MG63 (cell line): Measurements from ENCODE around the gene CNTN6. TPM values are rescaled to one million over a fixed set of nuclear protein-coding genes. Genes with fewer than 3 reads are reported as not detected.
"Not testable (repeated sequence)": the region's sequence is repeated elsewhere in the genome, so short reads cannot be mapped to it uniquely, and the experiment has no call there.

ENCODE experiments used
- DNase-seq: peaks from one replicate; pipeline ENCODE4 v3.0.0-alpha.2; 2020
- H3K27me3 ChIP-seq: fragments of 250-450 bp; sonication (Bioruptor Pico); 2 replicates; pipeline ENCODE4 v1.5.1; 2020; ENCODE audit warnings: mild to moderate bottlenecking, moderate library complexity
- H3K36me3 ChIP-seq: fragments of 250-450 bp; sonication (Bioruptor Pico); 2 replicates; pipeline ENCODE4 v1.5.1; 2020; ENCODE audit warnings: mild to moderate bottlenecking, moderate library complexity
- H3K4me3 ChIP-seq: fragments of 250-450 bp; sonication (Bioruptor Pico); 2 replicates; pipeline ENCODE4 v1.5.1; 2020; ENCODE audit warnings: mild to moderate bottlenecking, moderate library complexity
- H3K9me3 ChIP-seq: fragments of 250-450 bp; sonication (Bioruptor Pico); 2 replicates; pipeline ENCODE4 v1.5.1; 2020; ENCODE audit warnings: mild to moderate bottlenecking, moderate library complexity
- total RNA-seq: library from RNA; depleted of rRNA; stranded (reverse); fragments of >200 nt; shearing (Covaris generic); gene quantifications from 2 replicates; pipeline ENCODE4 v1.2.3, GENCODE V29; 2014; ENCODE audit warnings: low replicate concordance

The CNTN6 gene
- total RNA-seq, 1 experiment from 2014 or later = not detected

DNA sequence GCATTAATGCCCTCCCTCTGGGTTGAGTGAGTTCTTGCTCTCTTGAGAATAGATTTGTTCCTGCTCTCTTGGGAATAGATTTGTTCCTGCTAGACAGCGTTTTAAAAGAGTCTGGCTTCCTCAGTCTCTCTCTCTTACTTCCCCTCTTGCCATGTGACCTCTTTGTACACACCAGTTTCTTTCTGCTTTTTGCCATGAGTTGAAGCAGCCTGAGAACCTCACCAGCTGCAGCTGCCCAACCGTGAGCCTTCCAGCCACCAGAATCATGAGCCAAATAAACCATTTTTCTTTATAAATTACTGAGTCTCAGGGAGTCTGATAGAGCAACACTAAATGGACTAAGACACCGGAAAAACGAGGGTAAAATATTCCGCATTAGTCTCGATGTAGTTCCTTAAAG is 253.6 kb downstream of the CNTN6 start:
- no peaks in the 10 kb centered on the region for H3K36me3 ChIP-seq
- no peaks in the 10 kb centered on the region for H3K27me3 ChIP-seq
- H3K9me3 ChIP-seq = no peaks in the 10 kb centered on the region
- no peak for DNase-seq
- H3K4me3 ChIP-seq = no peak overlapping the region

DNA sequence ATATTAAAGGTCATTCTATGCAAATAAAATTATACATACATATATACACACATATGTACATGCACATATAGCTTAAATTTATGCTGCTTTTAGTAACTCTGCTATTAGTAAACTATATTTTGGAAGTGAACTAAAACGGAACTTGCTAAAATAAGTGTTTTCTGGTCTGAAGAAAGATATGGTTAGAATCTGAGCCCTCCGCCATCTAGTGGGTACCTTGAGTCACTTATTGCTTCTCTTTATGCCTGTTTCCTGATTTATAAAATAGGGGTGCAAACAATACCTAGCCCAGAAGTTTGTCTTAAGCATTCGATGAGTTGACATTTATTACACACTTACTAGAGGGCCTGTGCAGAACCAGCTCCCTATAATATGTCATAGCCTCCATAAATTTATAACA is 255.7 kb downstream of the CNTN6 start:
- Histone ChIP-seq H3K9me3 (no peaks in the 10 kb centered on the region), H3K4me3 (no peak overlapping the region), H3K27me3 (no peaks in the 10 kb centered on the region), H3K36me3 (no peaks in the 10 kb centered on the region)
- no peak for DNase-seq

- Histone ChIP-seq H3K36me3 (no peaks in the 10 kb centered on the region), H3K27me3 (no peaks in the 10 kb centered on the region), H3K4me3 (no peak overlapping the region), H3K9me3 (no peaks in the 10 kb centered on the region)
- DNase-seq = no peak
Observed at GRCh38 chr3:1350885-1351284, 258.1 kb downstream of the CNTN6 start.

- no peak for DNase-seq
- no peaks in the 10 kb centered on the region for H3K27me3 ChIP-seq
- H3K36me3 ChIP-seq = no peaks in the 10 kb centered on the region
- no peaks in the 10 kb centered on the region for H3K9me3 ChIP-seq
- H3K4me3 ChIP-seq = no peak overlapping the region
Observed at GRCh38 chr3:1355691-1356090, 262.9 kb downstream of the CNTN6 start.

- H3K9me3 ChIP-seq = no peaks in the 10 kb centered on the region
- no peak for DNase-seq
- H3K36me3 ChIP-seq = no peaks in the 10 kb centered on the region
- H3K4me3 ChIP-seq = no peak overlapping the region
- H3K27me3 ChIP-seq = no peaks in the 10 kb centered on the region
Observed at GRCh38 chr3:1356101-1356500, 263.3 kb downstream of the CNTN6 start.

DNA sequence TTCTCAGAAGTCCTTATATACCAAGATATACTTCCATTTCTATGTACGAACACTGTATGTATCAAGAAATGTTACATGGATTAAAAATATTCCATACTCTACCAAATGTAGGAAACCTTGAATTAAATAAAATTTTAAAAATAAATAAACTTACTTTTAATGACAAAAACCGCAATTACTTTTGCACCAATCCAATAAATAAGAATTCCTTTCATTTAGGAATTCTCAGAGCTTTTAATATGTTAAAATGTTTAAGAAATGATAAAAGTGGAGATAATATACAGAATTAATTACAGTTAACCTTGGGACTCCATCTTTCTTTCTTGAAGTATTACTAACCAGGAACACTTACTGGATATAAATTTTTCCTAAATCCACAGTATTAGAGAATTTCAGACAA is 272.7 kb downstream of the CNTN6 start:
- Histone ChIP-seq H3K36me3 (no peaks in the 10 kb centered on the region), H3K4me3 (no peak overlapping the region), H3K9me3 (no peaks in the 10 kb centered on the region), H3K27me3 (no peaks in the 10 kb centered on the region)
- DNase-seq = no peak

DNA sequence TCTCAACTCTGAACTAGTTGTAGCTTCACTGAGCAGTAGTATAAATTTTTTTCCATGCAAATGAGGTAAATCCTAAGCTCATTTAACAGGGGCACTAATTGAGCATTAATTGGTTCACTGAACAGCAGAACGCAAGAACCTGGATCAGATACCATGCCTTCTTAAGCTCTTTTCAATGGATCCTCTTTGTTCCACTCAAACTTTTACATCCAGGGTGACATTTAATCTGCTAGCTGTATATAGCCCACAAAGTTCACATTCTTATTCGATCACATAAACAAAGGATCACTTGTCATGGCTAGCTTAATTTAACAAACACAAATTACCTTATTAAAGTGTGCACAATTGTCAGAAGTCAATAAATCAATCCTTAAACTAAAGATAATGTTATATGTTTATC is 281.6 kb downstream of the CNTN6 start:
- no peaks in the 10 kb centered on the region for H3K9me3 ChIP-seq
- no peaks in the 10 kb centered on the region for H3K27me3 ChIP-seq
- DNase-seq = no peak
- no peak overlapping the region for H3K4me3 ChIP-seq
- H3K36me3 ChIP-seq = no peaks in the 10 kb centered on the region

DNA sequence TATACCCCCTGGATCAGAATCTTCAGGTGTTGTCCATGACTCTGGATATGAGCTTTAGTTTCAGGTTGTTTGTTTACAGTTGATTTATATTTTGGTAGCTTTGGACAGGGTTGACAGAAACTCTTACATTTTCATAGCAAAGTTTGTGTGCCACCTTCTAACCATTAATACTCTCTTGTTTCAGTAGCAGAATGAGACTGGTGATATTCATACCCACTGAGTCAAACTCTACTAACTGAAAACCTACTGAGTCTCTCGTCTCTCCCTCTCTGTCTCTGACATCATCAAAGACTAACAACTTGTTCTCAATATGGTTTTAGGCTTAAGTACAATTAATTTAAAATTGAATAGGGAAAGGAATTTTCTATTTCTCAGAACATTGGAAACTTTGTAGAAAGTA is 282.3 kb downstream of the CNTN6 start:
- Histone ChIP-seq H3K27me3 (no peaks in the 10 kb centered on the region), H3K9me3 (no peaks in the 10 kb centered on the region), H3K36me3 (no peaks in the 10 kb centered on the region), H3K4me3 (no peak overlapping the region)
- DNase-seq = no peak

DNA sequence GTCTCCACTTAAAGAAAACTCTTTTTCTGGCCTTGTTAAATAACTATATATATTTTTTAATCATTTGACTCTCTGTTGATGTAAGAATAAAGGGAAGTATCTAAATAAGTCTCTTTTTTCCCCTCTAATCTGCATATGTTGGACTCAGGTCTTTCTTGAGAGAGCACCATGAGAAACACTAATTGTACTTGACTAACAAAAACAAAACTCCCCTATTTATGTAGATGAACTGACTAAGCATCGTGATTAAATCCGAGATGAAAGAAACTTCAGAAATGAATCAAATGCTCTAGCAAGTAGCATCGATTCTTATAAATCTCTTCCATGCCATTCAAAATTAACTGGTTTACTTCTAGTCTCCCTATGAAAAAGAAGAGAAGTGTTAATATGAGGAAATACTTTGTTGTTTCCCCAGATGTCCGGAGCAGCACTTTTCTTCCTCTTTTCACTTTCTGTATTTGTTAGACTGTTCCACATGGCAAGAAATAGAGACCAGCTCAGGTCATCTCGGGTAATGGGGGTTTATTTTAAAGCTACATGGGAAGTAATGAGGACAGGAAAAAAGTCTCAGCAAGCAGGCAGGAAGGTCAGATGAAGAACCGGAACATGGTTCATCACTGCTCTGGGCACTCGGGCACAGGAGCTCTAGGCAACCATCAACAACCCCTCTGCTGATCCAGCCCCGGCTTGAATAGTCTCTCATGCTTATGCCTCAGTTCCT is 288.3 kb downstream of the CNTN6 start:
- DNase-seq = no peak

GRCh38 chr3:1381647-1382036 is 288.8 kb downstream of the CNTN6 start:
- Histone ChIP-seq H3K9me3 (no peaks in the 10 kb centered on the region), H3K36me3 (no peaks in the 10 kb centered on the region), H3K4me3 (no peak overlapping the region), H3K27me3 (no peaks in the 10 kb centered on the region)
- no peak for DNase-seq

More for the DNA sequence above, 288.3 kb downstream of the CNTN6 start:
- H3K9me3 ChIP-seq = no peaks in the 10 kb centered on the region
- H3K27me3 ChIP-seq = no peaks in the 10 kb centered on the region
- H3K4me3 ChIP-seq = no peak overlapping the region
- H3K36me3 ChIP-seq = no peaks in the 10 kb centered on the region

DNA sequence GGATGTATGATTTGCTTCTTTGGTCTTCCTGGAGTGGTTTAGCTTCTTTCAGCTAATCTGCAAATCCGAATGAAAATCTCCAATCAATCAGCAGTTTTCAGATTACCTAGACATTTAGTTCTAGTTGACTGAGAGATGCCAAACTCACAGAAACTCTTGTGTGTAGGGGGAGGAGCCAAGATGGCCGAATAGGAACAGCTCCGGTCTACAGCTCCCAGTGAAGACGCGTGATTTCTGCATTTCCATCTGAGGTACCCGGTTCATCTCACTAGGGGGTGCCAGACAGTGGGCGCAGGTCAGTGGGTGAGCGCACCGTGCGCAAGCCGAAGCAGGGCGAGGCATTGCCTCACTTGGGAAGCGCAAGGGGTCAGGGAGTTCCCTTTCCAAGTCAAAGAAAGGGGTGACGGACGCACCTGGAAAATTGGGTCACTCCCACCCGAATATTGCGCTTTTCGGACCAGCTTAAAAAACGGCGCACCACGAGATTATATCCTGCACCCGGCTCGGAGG is 294.6 kb downstream of the CNTN6 start:
- H3K4me3 ChIP-seq, H3K9me3 ChIP-seq, DNase-seq, H3K36me3 ChIP-seq, H3K27me3 ChIP-seq: not testable (repeated sequence)

- DNase-seq = no peak
- no peaks in the 10 kb centered on the region for H3K27me3 ChIP-seq
- H3K4me3 ChIP-seq = no peak overlapping the region
- H3K36me3 ChIP-seq = no peaks in the 10 kb centered on the region
- no peaks in the 10 kb centered on the region for H3K9me3 ChIP-seq
Observed at GRCh38 chr3:1394188-1394587, 301.4 kb downstream of the CNTN6 start.

DNA sequence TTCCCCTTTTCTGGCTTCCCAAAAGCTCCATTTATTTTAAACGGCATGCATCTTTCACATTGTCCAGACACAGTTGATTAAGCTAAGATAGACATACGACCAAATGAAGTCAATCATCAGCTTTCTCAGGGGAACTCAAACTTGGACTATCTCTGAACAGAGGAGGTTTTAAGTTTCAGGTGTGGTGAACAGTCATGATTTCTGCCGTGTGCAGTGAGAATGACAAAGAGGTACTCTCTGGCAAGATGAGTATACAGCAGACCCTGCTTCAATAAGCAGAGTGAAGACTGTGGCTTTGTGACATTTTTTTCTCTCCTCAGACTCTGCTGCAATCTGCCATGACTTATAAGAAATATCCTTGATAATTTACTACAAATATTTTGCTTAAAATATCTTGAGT is 307.7 kb downstream of the CNTN6 start:
- Histone ChIP-seq H3K4me3 (no peak overlapping the region), H3K27me3 (no peaks in the 10 kb centered on the region), H3K36me3 (no peaks in the 10 kb centered on the region), H3K9me3 (no peaks in the 10 kb centered on the region)
- DNase-seq = no peak

GRCh38 chr3:1404270-1404962 is 311.6 kb downstream of the CNTN6 start:
- DNase-seq = no peak
- Histone ChIP-seq H3K9me3 (no peaks in the 10 kb centered on the region), H3K27me3 (no peaks in the 10 kb centered on the region), H3K36me3 (no peaks in the 10 kb centered on the region), H3K4me3 (no peak overlapping the region)

GRCh38 chr3:1406250-1406649 is 313.4 kb downstream of the CNTN6 start:
- H3K9me3 ChIP-seq = no peaks in the 10 kb centered on the region
- H3K27me3 ChIP-seq = no peaks in the 10 kb centered on the region
- no peak overlapping the region for H3K4me3 ChIP-seq
- no peaks in the 10 kb centered on the region for H3K36me3 ChIP-seq
- no peak for DNase-seq

DNA sequence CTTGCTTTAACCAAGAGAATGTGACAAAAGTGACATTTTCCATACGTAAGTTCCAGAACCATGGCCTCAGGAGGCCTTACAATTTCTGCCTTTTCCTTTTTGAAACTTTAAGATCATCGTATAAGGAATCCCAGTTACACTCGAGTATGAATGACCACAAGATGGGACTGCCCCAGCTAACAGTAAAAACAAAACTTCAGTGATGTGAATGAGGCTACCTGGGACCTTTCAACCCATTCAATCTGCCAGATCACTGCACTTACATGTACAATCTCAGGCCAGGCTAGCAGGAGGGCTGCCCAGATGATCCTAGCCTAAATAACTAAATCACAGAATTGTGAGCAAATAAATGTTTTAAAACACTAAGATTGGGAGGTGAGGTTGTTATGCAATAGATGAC is 328.8 kb downstream of the CNTN6 start:
- no peaks in the 10 kb centered on the region for H3K9me3 ChIP-seq
- no peak for DNase-seq
- no peaks in the 10 kb centered on the region for H3K27me3 ChIP-seq
- no peaks in the 10 kb centered on the region for H3K36me3 ChIP-seq
- no peak overlapping the region for H3K4me3 ChIP-seq

- Histone ChIP-seq H3K9me3 (no peaks in the 10 kb centered on the region), H3K36me3 (no peaks in the 10 kb centered on the region), H3K27me3 (no peaks in the 10 kb centered on the region), H3K4me3 (no peak overlapping the region)
- no peak for DNase-seq
Observed at GRCh38 chr3:1423566-1424089, 330.8 kb downstream of the CNTN6 start.

GRCh38 chr3:1439395-1439794 is 346.6 kb downstream of the CNTN6 start:
- no peak overlapping the region for H3K4me3 ChIP-seq
- H3K9me3 ChIP-seq = no peaks in the 10 kb centered on the region
- no peaks in the 10 kb centered on the region for H3K27me3 ChIP-seq
- H3K36me3 ChIP-seq = no peaks in the 10 kb centered on the region
- no peak for DNase-seq
